HCT116 (cell line): ENCODE data around the gene MANBA.

Experiments used
- EGR1 ChIP-seq: IDR thresholded peaks from 2 replicates; pipeline ENCODE4 v1.6.1; 2012; ENCODE audit warnings: low read depth
- ELF1 ChIP-seq: IDR thresholded peaks from 2 replicates; pipeline ENCODE4 v1.6.1; 2012; ENCODE audit warnings: low read depth, borderline replicate concordance
- EZH2 ChIP-seq: fragments of 200-600 bp; sonication (generic); IDR thresholded peaks from 2 replicates; pipeline ENCODE4 v1.6.1; 2017; ENCODE audit warnings: antibody characterized with exemption, mixed run types
- EZH2phosphoT487 ChIP-seq: fragments of 200-600 bp; IDR thresholded peaks from 2 replicates; pipeline ENCODE4 v1.6.1; 2018; ENCODE audit warnings: antibody characterized with exemption, borderline replicate concordance
- POLR2A ChIP-seq: IDR thresholded peaks from 2 replicates; pipeline ENCODE4 v1.7.0; 2011; ENCODE audit warnings: borderline replicate concordance; ENCODE audit not compliant: insufficient read depth, insufficient read length; ENCODE audit errors: extremely low read depth
- POLR2AphosphoS5 ChIP-seq: IDR thresholded peaks from 2 replicates; pipeline ENCODE4 v1.6.1; 2011; ENCODE audit warnings: mild to moderate bottlenecking, low read depth, low read length, moderate library complexity
- RAD21 ChIP-seq: IDR thresholded peaks from 2 replicates; pipeline ENCODE4 v1.6.1; 2012; ENCODE audit warnings: low read depth, mild to moderate bottlenecking
- SIN3A ChIP-seq: IDR thresholded peaks from 2 replicates; pipeline ENCODE4 v1.6.1; 2012; ENCODE audit warnings: low read depth
- SP1 ChIP-seq: IDR thresholded peaks from 2 replicates; pipeline ENCODE4 v1.6.1; 2012; ENCODE audit warnings: low read depth
- TF ChIP-seq, protein P1 (sequence below), 3 experiments: fragments of 200-600 bp in 1 of 3; sonication (generic) in 1 of 3; IDR thresholded peaks in 2 of 3; conservative IDR thresholded peaks in 1 of 3; 2 replicates each; pipeline ENCODE4 v1.5.1; 2012 to 2017; ENCODE audit warnings: low read depth in 2 of 3, low read length in 2 of 3, antibody characterized with exemption in 1 of 3, borderline replicate concordance in 1 of 3, control low read depth in 1 of 3, mild to moderate bottlenecking in 1 of 3, mixed read lengths in 1 of 3, mixed run types in 1 of 3, moderate library complexity in 1 of 3; ENCODE audit not compliant: insufficient read depth in 1 of 3
- TF ChIP-seq, protein P2 (sequence below): IDR thresholded peaks from 2 replicates; pipeline ENCODE4 v1.6.1; 2012

DNA sequence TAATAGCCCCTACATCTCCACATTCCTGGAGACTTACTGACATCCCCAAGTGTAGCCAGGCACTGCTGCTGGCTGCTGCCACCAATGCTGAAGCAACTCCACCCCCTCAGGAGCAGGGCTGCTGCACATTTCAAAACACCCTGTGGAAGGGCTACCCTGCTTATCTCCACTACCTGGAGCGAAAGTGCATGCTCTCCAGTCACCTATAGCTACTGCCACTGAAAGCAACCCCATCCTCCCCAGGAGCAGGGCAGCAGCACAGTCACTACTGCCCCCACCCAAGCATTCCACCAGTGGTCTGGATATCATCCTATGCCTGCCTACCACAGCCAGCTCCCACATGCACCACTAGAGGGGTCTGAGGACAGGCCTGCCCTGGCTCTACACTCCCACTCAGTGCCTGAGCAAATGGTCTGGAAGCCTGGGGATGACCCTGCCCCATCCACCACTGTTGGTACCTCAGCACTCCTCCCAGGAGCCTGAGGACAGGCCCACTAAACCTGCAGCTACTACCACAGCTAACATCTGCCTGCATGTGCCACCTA is 55.3 kb downstream of the MANBA start:
- TF ChIP-seq, protein P1, sequence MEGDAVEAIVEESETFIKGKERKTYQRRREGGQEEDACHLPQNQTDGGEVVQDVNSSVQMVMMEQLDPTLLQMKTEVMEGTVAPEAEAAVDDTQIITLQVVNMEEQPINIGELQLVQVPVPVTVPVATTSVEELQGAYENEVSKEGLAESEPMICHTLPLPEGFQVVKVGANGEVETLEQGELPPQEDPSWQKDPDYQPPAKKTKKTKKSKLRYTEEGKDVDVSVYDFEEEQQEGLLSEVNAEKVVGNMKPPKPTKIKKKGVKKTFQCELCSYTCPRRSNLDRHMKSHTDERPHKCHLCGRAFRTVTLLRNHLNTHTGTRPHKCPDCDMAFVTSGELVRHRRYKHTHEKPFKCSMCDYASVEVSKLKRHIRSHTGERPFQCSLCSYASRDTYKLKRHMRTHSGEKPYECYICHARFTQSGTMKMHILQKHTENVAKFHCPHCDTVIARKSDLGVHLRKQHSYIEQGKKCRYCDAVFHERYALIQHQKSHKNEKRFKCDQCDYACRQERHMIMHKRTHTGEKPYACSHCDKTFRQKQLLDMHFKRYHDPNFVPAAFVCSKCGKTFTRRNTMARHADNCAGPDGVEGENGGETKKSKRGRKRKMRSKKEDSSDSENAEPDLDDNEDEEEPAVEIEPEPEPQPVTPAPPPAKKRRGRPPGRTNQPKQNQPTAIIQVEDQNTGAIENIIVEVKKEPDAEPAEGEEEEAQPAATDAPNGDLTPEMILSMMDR (IDR thresholded peaks at IDR 0.05 in 2 of 3, conservative IDR thresholded peaks at IDR 0.05 in 1 of 3; ENCODE audit: borderline replicate concordance in 1 of 3, insufficient read depth in 1 of 3, low read depth in 2 of 3, low read length in 2 of 3): no peak
- no peak for TF ChIP-seq POLR2A
- TF ChIP-seq, protein P2, sequence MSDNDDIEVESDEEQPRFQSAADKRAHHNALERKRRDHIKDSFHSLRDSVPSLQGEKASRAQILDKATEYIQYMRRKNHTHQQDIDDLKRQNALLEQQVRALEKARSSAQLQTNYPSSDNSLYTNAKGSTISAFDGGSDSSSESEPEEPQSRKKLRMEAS: no peak
- TF ChIP-seq EZH2phosphoT487: no peak
- TF ChIP-seq RAD21: no peak
- no peak for TF ChIP-seq POLR2AphosphoS5
- no peak for TF ChIP-seq EZH2
- TF ChIP-seq SIN3A: no peak
- no peak for TF ChIP-seq ELF1
- no peak for TF ChIP-seq SP1
- no peak for TF ChIP-seq EGR1
